ENCODE data around the gene JMJD4. TPM values are rescaled to one million over a fixed set of nuclear protein-coding genes. Genes with fewer than 3 reads are reported as not detected.

The JMJD4 gene
- total RNA-seq, 1 experiment from 2014 or later = 54.4 TPM

DNA sequence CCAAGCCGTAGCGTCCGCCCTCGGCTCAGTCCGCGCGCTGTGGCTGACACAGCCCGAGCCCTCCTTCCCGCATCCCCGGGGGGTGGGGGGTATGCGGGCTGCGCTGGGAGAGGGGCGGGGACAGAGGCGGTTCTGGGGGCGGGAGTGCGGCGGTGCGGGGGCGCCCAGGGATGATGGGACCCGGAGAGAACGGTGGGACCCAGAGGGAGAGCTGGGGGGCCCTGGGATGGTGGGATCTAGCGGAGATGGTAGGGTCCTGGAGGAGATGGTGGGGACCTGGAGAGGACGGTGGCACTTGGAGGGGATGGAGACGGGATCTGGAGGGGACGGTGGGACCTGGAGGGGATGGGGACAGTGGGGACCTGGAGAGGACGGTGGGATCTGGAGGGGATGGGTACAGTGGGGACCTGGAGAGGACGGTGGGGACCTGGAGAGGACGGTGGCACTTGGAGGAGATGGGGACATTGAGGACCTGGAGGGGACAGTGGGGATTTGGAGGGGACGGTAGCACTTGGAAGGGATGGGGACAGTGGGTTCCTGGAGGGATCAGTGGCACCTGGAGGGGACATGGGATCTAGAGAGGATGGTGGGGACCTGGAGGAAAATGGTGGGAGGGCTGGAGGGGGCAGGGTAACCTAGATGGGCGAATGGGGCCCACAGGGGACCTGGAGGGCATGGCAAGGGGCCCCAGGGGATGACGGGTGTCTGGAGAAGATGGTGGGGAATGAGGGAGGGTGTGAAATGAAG is 610 bp upstream of the JMJD4 start:
- H3K27me3 ChIP-seq (ENCODE audit: control insufficient read depth, insufficient read depth, low read length) = no peaks in the 10 kb centered on the region
- peak overlapping the region; percentile 92 for H3K4me3 ChIP-seq (ENCODE audit: insufficient read depth, low read depth, low read length)
- peaks cover 9% of the 10 kb centered on the region for H3K36me3 ChIP-seq (replicated peaks; ENCODE audit: control insufficient read depth, insufficient read depth, low read length)
- DNase-seq = peak; percentile 52

DNA sequence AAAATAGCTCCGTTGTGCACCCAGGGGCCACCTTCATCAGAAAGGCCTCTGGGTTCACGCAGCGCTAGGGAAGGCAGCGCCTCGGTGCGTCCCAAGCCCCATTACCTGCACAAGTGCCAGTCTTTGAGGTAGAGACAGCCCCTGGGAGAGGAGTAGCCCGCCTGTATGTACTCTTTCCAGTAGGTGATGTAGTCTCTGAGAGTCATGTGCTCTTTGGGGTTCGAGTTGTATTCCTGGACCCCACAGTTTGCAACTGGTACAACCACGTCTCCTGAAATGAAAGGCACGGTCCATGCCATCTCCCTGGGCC is 601 bp downstream of the JMJD4 start:
- Histone ChIP-seq H3K27me3 (ENCODE audit: control insufficient read depth, insufficient read depth, low read length) (no peaks in the 10 kb centered on the region), H3K36me3 (replicated peaks; ENCODE audit: control insufficient read depth, insufficient read depth, low read length) (peaks cover 9% of the 10 kb centered on the region), H3K4me3 (ENCODE audit: insufficient read depth, low read depth, low read length) (peak overlapping the region; percentile 92)
- no peak for DNase-seq

DNA sequence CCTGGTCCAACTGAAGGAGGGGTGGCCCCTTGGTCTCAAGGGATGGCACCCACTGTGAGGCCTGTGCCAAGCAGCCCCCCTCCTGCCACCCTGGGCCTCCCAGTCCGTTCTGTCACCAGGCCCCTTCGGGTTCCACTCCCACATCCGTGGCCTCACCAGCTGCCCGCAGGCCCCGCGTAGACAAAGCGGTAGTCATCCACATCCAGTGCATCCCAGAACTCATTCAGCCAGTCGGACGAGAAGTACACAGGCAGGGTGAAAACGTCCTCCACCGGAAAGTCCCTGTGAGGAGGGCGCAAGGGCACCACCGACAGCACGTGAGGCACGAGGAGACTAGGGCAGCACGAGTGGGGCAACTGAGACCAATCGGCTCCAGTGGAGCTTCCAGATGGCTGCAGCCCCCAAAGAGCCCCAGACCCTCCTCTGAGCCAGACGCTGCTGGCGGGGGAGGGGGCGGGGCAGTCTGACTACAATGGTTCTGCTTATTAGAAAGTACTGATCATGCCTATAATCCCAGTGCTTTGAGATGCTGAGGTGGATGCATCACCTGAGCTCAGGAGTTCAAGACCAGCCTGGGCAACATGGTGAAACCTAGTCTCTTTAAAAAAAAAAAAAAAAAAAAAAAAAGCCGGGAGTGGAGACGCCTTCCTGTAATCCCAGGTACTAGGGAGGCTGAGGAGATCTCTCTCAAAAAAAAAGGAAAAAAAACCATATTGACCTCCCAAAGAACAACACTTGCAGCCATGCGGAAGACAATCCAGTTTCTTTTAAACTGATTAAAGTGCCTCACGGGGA is 1.2 kb downstream of the JMJD4 start:
- DNase-seq = peak; percentile 47
- H3K4me3 ChIP-seq (ENCODE audit: insufficient read depth, low read depth, low read length) = peak overlapping the region; percentile 92
- H3K36me3 ChIP-seq (replicated peaks; ENCODE audit: control insufficient read depth, insufficient read depth, low read length) = peaks cover 9% of the 10 kb centered on the region
- H3K27me3 ChIP-seq (ENCODE audit: control insufficient read depth, insufficient read depth, low read length) = no peaks in the 10 kb centered on the region

DNA sequence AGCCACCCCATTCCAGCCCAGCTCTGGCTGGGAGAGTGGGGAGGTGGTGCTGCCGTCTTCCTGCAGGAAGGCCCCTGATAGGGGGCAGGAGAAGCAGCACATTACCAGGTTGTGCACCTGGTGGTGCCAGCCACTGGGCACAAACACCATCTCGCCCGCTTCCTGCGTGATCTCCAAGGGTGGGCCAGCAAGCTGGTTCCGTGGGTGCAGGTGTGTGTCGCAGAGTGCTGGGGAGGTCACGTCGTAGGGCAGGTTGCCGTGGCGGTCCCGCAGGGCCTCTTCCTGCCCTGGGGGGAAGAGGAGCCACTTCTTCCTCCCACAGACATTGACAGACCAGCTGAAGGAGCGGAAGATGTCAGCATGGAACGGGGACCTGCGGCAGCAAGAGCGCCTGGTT is 1.8 kb downstream of the JMJD4 start:
- Histone ChIP-seq H3K36me3 (replicated peaks; ENCODE audit: control insufficient read depth, insufficient read depth, low read length) (peaks cover 9% of the 10 kb centered on the region), H3K27me3 (ENCODE audit: control insufficient read depth, insufficient read depth, low read length) (no peaks in the 10 kb centered on the region), H3K4me3 (ENCODE audit: insufficient read depth, low read depth, low read length) (no peak overlapping the region)
- peak; percentile 32 for DNase-seq

DNA sequence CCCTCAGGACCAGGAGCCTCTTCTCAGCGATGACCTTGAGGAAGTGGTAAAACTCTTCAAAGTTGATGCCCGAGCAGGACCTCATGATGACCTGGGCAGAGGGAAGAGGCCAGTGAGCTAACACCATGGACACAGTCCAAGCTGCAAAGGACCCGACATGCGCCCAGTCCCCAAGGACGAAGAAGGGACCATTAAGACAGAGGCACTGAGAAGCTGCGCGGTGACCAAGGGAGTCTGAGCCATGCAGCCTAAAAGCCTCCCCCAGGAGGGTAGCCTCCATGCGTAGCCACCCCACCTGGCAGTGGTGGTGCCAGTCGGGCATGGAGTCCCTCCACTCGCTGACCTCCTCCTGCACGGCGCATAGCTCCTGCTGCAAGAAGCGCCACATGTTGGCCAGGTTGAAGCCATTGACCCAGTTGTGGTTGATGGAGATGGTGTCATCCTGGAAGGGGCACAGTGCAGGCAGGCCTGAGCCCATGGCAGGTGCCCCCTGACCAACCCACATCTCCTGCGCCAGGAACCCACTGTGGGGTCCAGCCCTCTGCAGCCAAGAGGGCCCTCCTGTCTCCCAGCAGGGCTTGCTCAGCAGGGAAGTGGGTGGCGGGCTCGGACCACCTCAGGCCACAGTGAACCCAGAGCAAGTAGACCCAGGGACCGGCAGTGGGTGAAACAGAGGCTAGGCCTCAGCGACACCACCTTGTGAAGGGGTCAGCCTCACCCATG is 2.4 kb downstream of the JMJD4 start:
- H3K36me3 ChIP-seq (replicated peaks; ENCODE audit: control insufficient read depth, insufficient read depth, low read length) = peaks cover 9% of the 10 kb centered on the region
- H3K27me3 ChIP-seq (ENCODE audit: control insufficient read depth, insufficient read depth, low read length) = no peaks in the 10 kb centered on the region
- peak; percentile 23 for DNase-seq
- no peak overlapping the region for H3K4me3 ChIP-seq (ENCODE audit: insufficient read depth, low read depth, low read length)

DNA sequence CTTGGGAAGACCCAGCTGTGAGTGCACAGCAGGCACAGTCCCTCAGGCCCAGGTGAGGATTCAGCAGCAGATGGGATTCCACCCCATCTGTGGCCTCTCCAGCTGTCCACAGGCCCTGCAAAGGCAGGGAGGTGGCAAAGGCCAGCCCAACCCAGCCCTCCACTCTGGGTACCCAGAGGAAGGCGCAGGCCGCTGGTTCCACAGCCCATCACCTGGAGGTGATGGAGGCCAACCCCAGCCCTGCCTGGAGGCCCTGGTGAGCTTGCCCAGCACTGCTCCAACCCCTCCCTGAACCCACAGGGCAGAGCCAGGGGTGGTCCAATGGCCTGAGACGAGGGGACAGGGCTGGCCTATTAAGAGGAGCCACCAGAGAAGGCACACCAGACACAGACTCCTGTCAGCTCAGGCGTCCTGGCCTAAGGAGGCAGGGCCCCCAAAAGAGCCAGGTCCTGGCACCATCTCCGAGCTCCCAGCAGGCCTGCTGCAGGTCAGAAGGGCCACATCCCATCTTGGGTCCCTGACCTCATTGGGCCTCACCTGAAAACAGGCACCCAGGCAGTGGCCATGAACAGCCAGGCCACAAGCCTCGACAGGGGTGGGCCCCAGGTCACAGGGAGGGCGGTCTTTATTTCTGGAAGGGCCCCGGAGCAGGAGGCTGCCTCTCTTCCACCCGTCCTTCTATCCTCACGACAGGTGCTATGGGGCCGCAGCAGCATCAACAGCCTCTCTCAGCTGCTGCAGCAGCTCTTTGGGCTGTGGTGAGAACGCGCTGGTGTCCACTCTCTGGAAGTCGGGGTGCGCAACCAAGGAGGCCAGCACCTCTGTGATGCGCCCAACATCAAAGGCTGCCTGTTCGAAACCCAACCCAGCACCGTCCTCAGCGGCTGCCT is 3.2 kb downstream of the JMJD4 start:
- peak; percentile 17 for DNase-seq
- Histone ChIP-seq H3K27me3 (ENCODE audit: control insufficient read depth, insufficient read depth, low read length) (no peaks in the 10 kb centered on the region), H3K4me3 (ENCODE audit: insufficient read depth, low read depth, low read length) (no peak overlapping the region), H3K36me3 (replicated peaks; ENCODE audit: control insufficient read depth, insufficient read depth, low read length) (peaks cover 9% of the 10 kb centered on the region)

DNA sequence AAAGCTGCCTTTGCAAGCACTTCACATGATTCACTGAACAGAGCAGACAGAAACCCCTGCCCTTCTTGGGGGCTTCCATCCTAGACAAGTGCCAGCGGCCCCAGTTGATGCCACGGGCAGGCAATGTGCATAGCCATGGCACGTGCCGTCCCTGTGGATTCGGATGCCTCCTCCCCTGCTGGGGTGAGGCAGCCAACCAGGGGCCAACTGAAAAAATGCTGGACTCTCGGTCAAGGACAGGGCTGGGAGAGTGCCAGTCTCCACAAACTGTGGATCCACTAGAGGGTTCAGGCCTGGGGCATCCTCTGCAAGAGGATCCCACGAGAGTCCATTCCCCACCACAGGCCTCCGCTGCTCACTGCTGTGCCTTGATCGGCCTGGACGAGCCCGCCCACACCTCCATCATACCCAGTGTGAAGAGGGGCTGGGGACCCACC is 3.8 kb downstream of the JMJD4 start:
- Histone ChIP-seq H3K27me3 (ENCODE audit: control insufficient read depth, insufficient read depth, low read length) (no peaks in the 10 kb centered on the region), H3K36me3 (replicated peaks; ENCODE audit: control insufficient read depth, insufficient read depth, low read length) (peaks cover 9% of the 10 kb centered on the region), H3K4me3 (ENCODE audit: insufficient read depth, low read depth, low read length) (no peak overlapping the region)
- peak; percentile 34 for DNase-seq

DNA sequence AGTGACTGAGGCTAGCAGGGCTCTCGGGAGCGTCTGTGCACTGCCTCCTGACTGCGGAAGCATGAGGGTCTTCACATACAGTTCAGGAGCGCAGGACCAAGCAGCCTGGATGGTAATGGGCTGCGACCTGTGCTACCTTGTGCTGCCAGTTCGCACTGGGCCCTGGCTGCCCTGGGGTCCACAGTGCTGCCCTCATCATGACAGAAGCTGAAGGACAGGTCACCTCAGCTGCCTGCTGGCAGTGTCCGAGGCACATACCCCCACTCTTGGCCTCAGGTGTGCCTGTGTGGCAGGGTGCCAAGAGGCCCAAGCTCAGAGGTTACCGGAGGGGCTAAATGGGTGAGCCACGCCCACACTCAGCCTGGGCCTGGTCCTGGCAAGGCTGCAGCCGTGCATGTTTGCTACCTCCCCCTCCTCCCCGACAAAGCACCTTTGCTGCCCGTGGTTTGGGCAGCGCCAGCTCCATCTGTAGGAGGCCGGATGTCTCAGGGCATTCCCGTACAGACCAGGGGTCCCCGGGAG is 4.4 kb downstream of the JMJD4 start:
- H3K4me3 ChIP-seq (ENCODE audit: insufficient read depth, low read depth, low read length) = no peak overlapping the region
- DNase-seq = peak; percentile 65
- no peaks in the 10 kb centered on the region for H3K27me3 ChIP-seq (ENCODE audit: control insufficient read depth, insufficient read depth, low read length)
- H3K36me3 ChIP-seq (replicated peaks; ENCODE audit: control insufficient read depth, insufficient read depth, low read length) = peaks cover 9% of the 10 kb centered on the region

DNA sequence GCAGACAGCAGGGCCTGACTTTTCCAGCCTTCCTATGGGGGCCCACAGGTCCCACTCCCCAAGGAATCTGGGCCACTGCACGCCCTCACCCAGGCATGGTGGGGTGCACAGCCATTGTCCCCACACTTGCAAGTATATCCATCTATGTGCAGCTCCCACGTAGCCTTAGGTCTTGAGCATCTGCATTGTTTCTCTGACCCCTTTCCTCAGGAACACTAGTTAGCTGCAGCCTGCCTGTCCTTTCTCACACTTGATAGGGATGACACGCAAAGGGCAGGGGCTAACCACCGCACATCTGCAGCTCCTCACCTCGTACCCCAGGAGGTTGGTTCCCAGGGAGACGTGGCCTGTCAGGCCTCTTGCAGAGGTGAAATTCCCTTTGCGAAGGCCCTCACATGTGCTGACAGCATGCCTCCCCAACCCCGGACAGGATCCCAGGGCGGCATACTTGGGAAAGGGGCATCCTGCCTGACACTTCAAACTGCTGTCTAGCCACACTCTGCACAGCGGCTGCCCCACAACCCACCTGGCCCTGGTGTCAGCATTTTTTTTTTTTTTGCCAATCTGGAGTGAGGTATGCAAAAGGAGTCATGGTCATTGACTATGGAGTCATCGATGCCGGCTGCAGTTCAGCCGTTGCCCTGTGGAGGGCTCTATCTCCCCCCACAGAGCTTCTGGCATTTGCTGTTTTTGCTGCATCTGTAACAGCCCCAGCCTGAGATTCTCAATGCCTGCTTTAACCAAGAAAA is 5.0 kb downstream of the JMJD4 start:
- Histone ChIP-seq H3K27me3 (ENCODE audit: control insufficient read depth, insufficient read depth, low read length) (no peaks in the 10 kb centered on the region), H3K36me3 (replicated peaks; ENCODE audit: control insufficient read depth, insufficient read depth, low read length) (peaks cover 9% of the 10 kb centered on the region), H3K4me3 (ENCODE audit: insufficient read depth, low read depth, low read length) (no peak overlapping the region)
- peak; percentile 92 for DNase-seq

DNA sequence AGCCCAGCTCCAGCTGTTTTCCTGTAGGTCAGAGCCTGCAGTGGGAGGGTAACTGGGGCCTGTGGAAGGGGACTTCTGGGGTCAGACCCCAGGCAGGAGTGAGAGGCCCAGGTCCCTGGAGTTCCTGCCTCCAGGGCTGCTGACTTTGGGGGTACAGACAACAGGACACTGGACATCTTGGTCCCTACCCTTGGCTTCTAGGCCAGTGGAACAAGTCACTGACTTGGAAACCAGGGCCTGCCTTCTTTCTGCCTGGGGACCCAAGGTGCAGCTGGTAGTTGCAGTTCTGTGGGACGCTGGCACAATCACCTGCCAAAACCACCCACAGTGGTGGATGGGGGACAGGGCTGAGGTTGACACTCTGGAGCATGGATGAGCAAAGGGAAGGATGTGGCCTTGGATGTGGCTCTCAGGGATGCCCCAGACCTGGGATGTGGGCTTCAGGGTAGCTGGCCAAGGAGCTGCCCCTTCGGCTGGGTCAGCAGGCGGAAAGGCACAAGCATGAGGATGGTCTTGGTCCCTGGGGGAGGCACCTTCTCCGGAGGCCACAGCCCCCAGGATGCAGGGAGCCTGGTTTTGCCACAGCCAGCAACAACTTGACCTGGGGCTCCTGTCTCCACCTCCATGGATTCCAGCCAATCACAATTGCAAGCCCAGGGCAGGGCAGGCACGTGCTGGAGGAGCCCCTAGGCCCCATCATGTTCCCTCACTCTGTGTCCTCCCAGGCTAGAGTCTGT is 5.8 kb downstream of the JMJD4 start:
- H3K4me3 ChIP-seq (ENCODE audit: insufficient read depth, low read depth, low read length) = peak overlapping the region; percentile 68
- H3K27me3 ChIP-seq (ENCODE audit: control insufficient read depth, insufficient read depth, low read length) = no peaks in the 10 kb centered on the region
- peaks cover 9% of the 10 kb centered on the region for H3K36me3 ChIP-seq (replicated peaks; ENCODE audit: control insufficient read depth, insufficient read depth, low read length)
- DNase-seq = peak; percentile 75

DNA sequence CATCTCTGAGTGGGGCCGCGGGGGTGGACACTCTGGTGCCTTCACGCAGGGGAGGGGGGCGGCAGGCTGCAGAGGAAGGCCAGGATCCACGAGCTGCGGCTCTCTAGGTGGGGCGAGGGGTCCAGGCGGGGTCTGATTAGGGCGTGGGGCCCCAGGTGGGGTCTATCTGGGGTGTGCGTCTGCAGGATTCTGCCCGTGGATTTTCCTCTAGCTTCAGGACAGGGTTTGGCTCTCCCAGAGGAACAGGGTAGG is 6.3 kb downstream of the JMJD4 start:
- DNase-seq = no peak
- Histone ChIP-seq H3K36me3 (replicated peaks; ENCODE audit: control insufficient read depth, insufficient read depth, low read length) (peaks cover 9% of the 10 kb centered on the region), H3K27me3 (ENCODE audit: control insufficient read depth, insufficient read depth, low read length) (no peaks in the 10 kb centered on the region), H3K4me3 (ENCODE audit: insufficient read depth, low read depth, low read length) (peak overlapping the region; percentile 68)

DNA sequence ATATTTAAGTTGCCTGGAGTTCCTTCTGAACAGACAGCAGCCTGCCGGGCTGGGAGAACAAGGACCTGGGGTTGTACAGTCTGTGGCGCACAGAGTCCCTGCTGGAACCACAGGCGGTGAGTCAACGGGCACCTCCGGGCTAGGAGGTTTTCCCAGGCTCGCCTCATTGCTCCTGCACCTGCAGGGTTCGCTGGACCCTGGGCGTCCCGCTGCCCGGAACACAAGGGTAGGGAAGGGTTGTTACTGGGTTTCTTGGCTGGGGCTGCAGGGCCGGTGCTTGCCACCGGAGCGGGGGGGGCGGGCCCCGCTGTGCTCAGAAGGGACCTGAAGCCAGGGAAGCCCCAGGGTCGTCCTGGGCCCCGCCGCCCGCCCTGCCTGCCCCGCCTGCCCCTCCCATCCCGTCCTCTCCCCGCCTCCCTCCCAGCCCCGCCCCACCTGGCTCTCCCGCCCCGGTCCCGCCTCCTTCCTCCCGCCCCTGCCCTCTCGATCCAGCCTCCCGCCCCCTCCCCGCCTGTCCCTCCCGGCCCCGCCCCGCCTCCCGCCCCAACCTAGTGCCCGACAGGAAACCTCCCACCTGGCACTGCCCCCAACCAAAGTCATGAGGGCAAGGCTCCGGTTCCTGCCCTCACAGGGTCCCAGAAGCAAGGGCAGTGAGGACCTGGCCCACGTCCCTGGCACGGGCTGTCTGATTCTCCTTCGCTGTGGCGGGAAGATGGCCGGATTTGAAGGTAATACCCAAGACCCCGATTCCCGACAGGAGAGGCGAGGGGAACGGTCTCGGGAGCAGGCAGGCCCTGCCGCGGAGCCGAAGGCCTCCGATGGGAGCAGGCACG is 6.8 kb downstream of the JMJD4 start:
- Histone ChIP-seq H3K4me3 (ENCODE audit: insufficient read depth, low read depth, low read length) (peak overlapping the region; percentile 68), H3K27me3 (ENCODE audit: control insufficient read depth, insufficient read depth, low read length) (no peaks in the 10 kb centered on the region), H3K36me3 (replicated peaks; ENCODE audit: control insufficient read depth, insufficient read depth, low read length) (peaks cover 9% of the 10 kb centered on the region)
- DNase-seq = peak; percentile 99

Measured in H7 (cell line).